Measurements from ENCODE around the gene RPS21. TPM values are rescaled to one million over a fixed set of nuclear protein-coding genes. Genes with fewer than 3 reads are reported as not detected.

Gene RPS21
- total RNA-seq, 1 donor from 2014 or later: 2,085 TPM

- DNase-seq (ENCODE audit: low spot score): no peak
- no peaks in the 10 kb centered on the region for H3K36me3 Mint-ChIP-seq (ENCODE audit: low read depth)
- H3K9me3 Mint-ChIP-seq: no peaks in the 10 kb centered on the region
- no peak overlapping the region for H3K27ac Mint-ChIP-seq
- no peak overlapping the region for H3K4me3 Mint-ChIP-seq (ENCODE audit: low read depth)
- H3K4me1 Mint-ChIP-seq (ENCODE audit: low read depth): no peaks in the 10 kb centered on the region
- peaks cover 17% of the 10 kb centered on the region for H3K27me3 Mint-ChIP-seq (ENCODE audit: low read depth)
- intact Hi-C loops (cut with micrococcal nuclease): no loop called here
These were observed 43.5 kb downstream of the RPS21 start for GRCh38 chr20:62430311-62430853.

- no peak for DNase-seq (ENCODE audit: low spot score)
- H3K27me3 Mint-ChIP-seq (ENCODE audit: low read depth): peaks cover 17% of the 10 kb centered on the region
- H3K4me3 Mint-ChIP-seq (ENCODE audit: low read depth): no peak overlapping the region
- no peaks in the 10 kb centered on the region for H3K4me1 Mint-ChIP-seq (ENCODE audit: low read depth)
- no peaks in the 10 kb centered on the region for H3K9me3 Mint-ChIP-seq
- no peaks in the 10 kb centered on the region for H3K36me3 Mint-ChIP-seq (ENCODE audit: low read depth)
- intact Hi-C loops (cut with micrococcal nuclease): no loop called here
- no peak overlapping the region for H3K27ac Mint-ChIP-seq
These were observed 44.1 kb downstream of the RPS21 start for GRCh38 chr20:62430866-62431447.

GRCh38 chr20:62433658-62434497 is 47.0 kb downstream of the RPS21 start:
- H3K36me3 Mint-ChIP-seq (ENCODE audit: low read depth): no peaks in the 10 kb centered on the region
- no peak overlapping the region for H3K4me3 Mint-ChIP-seq (ENCODE audit: low read depth)
- no peak for DNase-seq (ENCODE audit: low spot score)
- no peak overlapping the region for H3K27ac Mint-ChIP-seq
- H3K27me3 Mint-ChIP-seq (ENCODE audit: low read depth): peaks cover 17% of the 10 kb centered on the region
- no peaks in the 10 kb centered on the region for H3K9me3 Mint-ChIP-seq
- no peaks in the 10 kb centered on the region for H3K4me1 Mint-ChIP-seq (ENCODE audit: low read depth)
- intact Hi-C loops (cut with micrococcal nuclease): no loop called here

- Mint-ChIP-seq H3K36me3 (ENCODE audit: low read depth) (no peaks in the 10 kb centered on the region), H3K27ac (no peak overlapping the region), H3K9me3 (no peaks in the 10 kb centered on the region), H3K27me3 (ENCODE audit: low read depth) (peaks cover 17% of the 10 kb centered on the region), H3K4me1 (ENCODE audit: low read depth) (no peaks in the 10 kb centered on the region), H3K4me3 (ENCODE audit: low read depth) (no peak overlapping the region)
- DNase-seq (ENCODE audit: low spot score): no peak
- intact Hi-C loops (cut with micrococcal nuclease): no loop called here
These were observed 49.8 kb downstream of the RPS21 start for GRCh38 chr20:62436692-62437091.

GRCh38 chr20:62437496-62437895 is 50.6 kb downstream of the RPS21 start:
- no peak overlapping the region for H3K27ac Mint-ChIP-seq
- no peaks in the 10 kb centered on the region for H3K36me3 Mint-ChIP-seq (ENCODE audit: low read depth)
- no peak for DNase-seq (ENCODE audit: low spot score)
- no peak overlapping the region for H3K4me3 Mint-ChIP-seq (ENCODE audit: low read depth)
- peaks cover 17% of the 10 kb centered on the region for H3K27me3 Mint-ChIP-seq (ENCODE audit: low read depth)
- H3K4me1 Mint-ChIP-seq (ENCODE audit: low read depth): no peaks in the 10 kb centered on the region
- intact Hi-C loops (cut with micrococcal nuclease): no loop called here
- H3K9me3 Mint-ChIP-seq: no peaks in the 10 kb centered on the region

- Mint-ChIP-seq H3K27me3 (ENCODE audit: low read depth) (peaks cover 17% of the 10 kb centered on the region), H3K4me3 (ENCODE audit: low read depth) (no peak overlapping the region), H3K27ac (no peak overlapping the region), H3K9me3 (no peaks in the 10 kb centered on the region), H3K36me3 (ENCODE audit: low read depth) (no peaks in the 10 kb centered on the region), H3K4me1 (ENCODE audit: low read depth) (no peaks in the 10 kb centered on the region)
- DNase-seq (ENCODE audit: low spot score): no peak
- intact Hi-C loops (cut with micrococcal nuclease): no loop called here
These were observed 51.0 kb downstream of the RPS21 start for GRCh38 chr20:62437927-62438326.

Other genes starting within 250 kb of the RPS21 start
- 405 and 434 TPM in 2 replicates for gene PSMA7, start 243.7 kb upstream of the RPS21 start, total RNA-seq
- gene SS18L1, start 243.3 kb upstream of the RPS21 start, total RNA-seq: 26.0 and 30.7 TPM in 2 replicates
- 34.0 and 40.2 TPM in 2 replicates for gene MTG2, start 204.1 kb upstream of the RPS21 start, total RNA-seq
- gene HRH3, start 166.8 kb upstream of the RPS21 start, total RNA-seq: not detected in 2 replicates
- 29.3 and 29.9 TPM in 2 replicates for gene OSBPL2, start 148.6 kb upstream of the RPS21 start, total RNA-seq
- gene ADRM1, start 84.1 kb upstream of the RPS21 start, total RNA-seq: 152 and 171 TPM in 2 replicates
- gene LAMA5, start 19.8 kb upstream of the RPS21 start, total RNA-seq: 3.1 and 3.9 TPM in 2 replicates
- gene CABLES2, start 20.2 kb downstream of the RPS21 start, total RNA-seq: 12.5 and 12.6 TPM in 2 replicates
- not detected in 2 replicates for gene RBBP8NL, start 40.4 kb downstream of the RPS21 start, total RNA-seq
- not detected in 2 replicates for gene GATA5, start 88.9 kb downstream of the RPS21 start, total RNA-seq

All from activated T-helper 2 cell treated with anti-CD3 and anti-CD28 coated beads, Interferon-gamma antibody, Interleukin-2, Interleukin-4, amounts not matched to agents 10 μg/mL and 5 μg/mL and 100 μg/mL, durations not matched to agents 14 hours and 24 hours and 36 hours (primary cell).